ENCODE results near the gene PCNX4.

Gene PCNX4

GRCh38 chr14:60175255-60175902 lies 83.7 kb downstream of the PCNX4 start:
- H3K27ac ChIP-seq (ENCODE audit: low read length), result no peak overlapping the region
- H3K9ac ChIP-seq (ENCODE audit: low read length), result no peak overlapping the region
- H3K4me1 ChIP-seq (ENCODE audit: low read length), result peaks cover 11% of the 10 kb centered on the region
- no peaks in the 10 kb centered on the region for H3K79me2 ChIP-seq (ENCODE audit: low read length)
- no peak for TF ChIP-seq EZH2phosphoT487 (IDR thresholded peaks at IDR 0.05; ENCODE audit: low read depth)
- TF ChIP-seq CTCF (IDR thresholded peaks at IDR 0.05; ENCODE audit: low read depth, low read length), result no peak
- peaks cover 5% of the 10 kb centered on the region for H3K36me3 ChIP-seq (replicated peaks; ENCODE audit: low read depth, low read length)
- no peaks in the 10 kb centered on the region for H3K27me3 ChIP-seq (ENCODE audit: low read depth, low read length)
- no peak overlapping the region for H3K4me3 ChIP-seq (ENCODE audit: low read length)
- peak overlapping the region; percentile 48 for H3K4me2 ChIP-seq (ENCODE audit: low read length)
- H2AFZ ChIP-seq (ENCODE audit: low read depth, low read length), result no peak overlapping the region
- H3K9me3 ChIP-seq (ENCODE audit: insufficient read depth, low read length), result peaks cover 7% of the 10 kb centered on the region; the same call in 1 of the 2 replicates
- H4K20me1 ChIP-seq (ENCODE audit: insufficient read depth, low read length), result no peaks in the 10 kb centered on the region

DNA sequence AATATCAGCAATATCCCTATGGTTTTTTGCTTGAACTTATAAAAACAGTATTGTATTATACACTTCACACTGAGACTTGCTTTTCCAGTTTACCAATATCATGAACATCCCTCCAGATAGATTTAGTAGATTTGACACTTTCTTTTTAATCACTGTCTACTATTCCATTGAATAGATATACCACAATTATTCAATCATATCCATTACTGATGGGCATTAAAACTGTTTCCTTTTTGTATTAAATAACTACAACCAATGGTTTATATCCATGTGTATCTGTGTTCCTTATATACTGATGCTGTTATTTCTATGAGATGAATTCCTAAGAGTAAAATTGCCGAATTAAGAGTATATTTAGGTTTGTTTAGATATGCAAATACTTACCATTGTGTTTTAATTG lies 86.4 kb downstream of the PCNX4 start:
- Histone ChIP-seq H3K9ac (ENCODE audit: low read length) (no peak overlapping the region), H3K27me3 (ENCODE audit: low read depth, low read length) (no peaks in the 10 kb centered on the region), H3K36me3 (replicated peaks; ENCODE audit: low read depth, low read length) (peaks cover 5% of the 10 kb centered on the region), H3K79me2 (ENCODE audit: low read length) (no peaks in the 10 kb centered on the region), H3K4me3 (ENCODE audit: low read length) (no peak overlapping the region), H3K4me2 (ENCODE audit: low read length) (no peak overlapping the region), H3K9me3 (ENCODE audit: insufficient read depth, low read length) (peaks cover 7% of the 10 kb centered on the region; the same call in 1 of the 2 replicates), H2AFZ (ENCODE audit: low read depth, low read length) (no peak overlapping the region), H4K20me1 (ENCODE audit: insufficient read depth, low read length) (no peaks in the 10 kb centered on the region), H3K27ac (ENCODE audit: low read length) (no peak overlapping the region), H3K4me1 (ENCODE audit: low read length) (peaks cover 18% of the 10 kb centered on the region)
- TF ChIP-seq EZH2phosphoT487 (IDR thresholded peaks at IDR 0.05; ENCODE audit: low read depth), result no peak

- H3K4me1 ChIP-seq (ENCODE audit: low read length), result peaks cover 25% of the 10 kb centered on the region
- H3K4me3 ChIP-seq (ENCODE audit: low read length), result no peak overlapping the region
- no peak overlapping the region for H2AFZ ChIP-seq (ENCODE audit: low read depth, low read length)
- TF ChIP-seq CTCF (IDR thresholded peaks at IDR 0.05; ENCODE audit: low read depth, low read length), result no peak
- no peak for TF ChIP-seq EZH2phosphoT487 (IDR thresholded peaks at IDR 0.05; ENCODE audit: low read depth)
- H4K20me1 ChIP-seq (ENCODE audit: insufficient read depth, low read length), result no peaks in the 10 kb centered on the region
- no peaks in the 10 kb centered on the region for H3K27me3 ChIP-seq (ENCODE audit: low read depth, low read length)
- no peak overlapping the region for H3K27ac ChIP-seq (ENCODE audit: low read length)
- H3K9me3 ChIP-seq (ENCODE audit: insufficient read depth, low read length), result peaks cover 7% of the 10 kb centered on the region; the same call in 1 of the 2 replicates
- no peaks in the 10 kb centered on the region for H3K79me2 ChIP-seq (ENCODE audit: low read length)
- no peak overlapping the region for H3K9ac ChIP-seq (ENCODE audit: low read length)
- H3K36me3 ChIP-seq (replicated peaks; ENCODE audit: low read depth, low read length), result peaks cover 5% of the 10 kb centered on the region
- no peak overlapping the region for H3K4me2 ChIP-seq (ENCODE audit: low read length)
Observed at GRCh38 chr14:60178820-60179219, 87.1 kb downstream of the PCNX4 start.

DNA sequence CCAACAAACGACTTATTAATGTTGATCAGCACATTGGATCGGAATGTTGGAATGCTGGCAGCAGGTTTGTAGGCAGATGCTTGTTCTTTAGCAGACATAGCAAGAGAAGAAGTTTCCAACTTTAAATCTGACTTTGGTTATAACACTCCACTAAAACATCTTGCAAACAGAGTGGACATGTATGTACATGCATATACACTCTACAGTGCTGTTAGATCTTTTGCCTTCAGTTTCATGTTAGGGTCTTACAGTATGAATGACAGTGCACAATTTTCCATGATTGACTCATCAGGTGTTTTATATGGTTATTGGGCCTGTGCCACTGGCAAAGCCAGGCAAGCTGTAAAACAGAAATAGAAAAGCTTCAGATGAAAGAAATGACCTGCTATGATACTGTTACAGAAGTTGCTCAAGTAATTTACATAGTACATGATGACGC lies 87.7 kb downstream of the PCNX4 start:
- no peak overlapping the region for H3K4me2 ChIP-seq (ENCODE audit: low read length)
- H3K27ac ChIP-seq (ENCODE audit: low read length), result no peak overlapping the region
- H3K36me3 ChIP-seq (replicated peaks; ENCODE audit: low read depth, low read length), result peaks cover 5% of the 10 kb centered on the region
- no peak overlapping the region for H3K9ac ChIP-seq (ENCODE audit: low read length)
- no peak overlapping the region for H3K4me3 ChIP-seq (ENCODE audit: low read length)
- H3K4me1 ChIP-seq (ENCODE audit: low read length), result peaks cover 29% of the 10 kb centered on the region
- no peaks in the 10 kb centered on the region for H4K20me1 ChIP-seq (ENCODE audit: insufficient read depth, low read length)
- H2AFZ ChIP-seq (ENCODE audit: low read depth, low read length), result no peak overlapping the region
- peaks cover 7% of the 10 kb centered on the region; the same call in 1 of the 2 replicates for H3K9me3 ChIP-seq (ENCODE audit: insufficient read depth, low read length)
- TF ChIP-seq EZH2phosphoT487 (IDR thresholded peaks at IDR 0.05; ENCODE audit: low read depth) (no peak), CTCF (IDR thresholded peaks at IDR 0.05; ENCODE audit: low read depth, low read length) (no peak)
- H3K27me3 ChIP-seq (ENCODE audit: low read depth, low read length), result no peaks in the 10 kb centered on the region
- H3K79me2 ChIP-seq (ENCODE audit: low read length), result no peaks in the 10 kb centered on the region
